Measurements from ENCODE around the gene COL6A3. TPM values are rescaled to one million over a fixed set of nuclear protein-coding genes. Genes with fewer than 3 reads are reported as not detected.

The COL6A3 gene
- total RNA-seq, 4 donors from 2014 or later: 432 to 983 (median 750) TPM

DNA sequence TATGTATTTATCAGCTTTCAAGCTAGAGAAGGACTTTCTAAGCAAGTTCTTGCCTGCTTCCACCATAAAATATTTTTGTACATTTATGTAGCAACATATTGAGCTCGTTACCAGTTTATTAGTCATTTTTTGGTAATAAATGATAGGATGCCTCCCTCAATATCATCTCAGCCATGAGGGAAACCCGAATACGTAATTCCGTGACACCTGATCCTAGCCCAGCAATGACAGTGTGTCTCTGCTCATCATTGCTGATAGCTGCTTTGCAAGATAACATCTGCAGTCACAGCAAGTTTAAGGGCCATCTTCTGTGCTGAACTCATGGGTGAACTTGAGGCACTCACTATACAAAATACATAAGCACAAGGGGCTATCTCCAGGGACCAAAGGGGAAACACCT is 62.2 kb downstream of the COL6A3 start:
- TF ChIP-seq, protein P1, sequence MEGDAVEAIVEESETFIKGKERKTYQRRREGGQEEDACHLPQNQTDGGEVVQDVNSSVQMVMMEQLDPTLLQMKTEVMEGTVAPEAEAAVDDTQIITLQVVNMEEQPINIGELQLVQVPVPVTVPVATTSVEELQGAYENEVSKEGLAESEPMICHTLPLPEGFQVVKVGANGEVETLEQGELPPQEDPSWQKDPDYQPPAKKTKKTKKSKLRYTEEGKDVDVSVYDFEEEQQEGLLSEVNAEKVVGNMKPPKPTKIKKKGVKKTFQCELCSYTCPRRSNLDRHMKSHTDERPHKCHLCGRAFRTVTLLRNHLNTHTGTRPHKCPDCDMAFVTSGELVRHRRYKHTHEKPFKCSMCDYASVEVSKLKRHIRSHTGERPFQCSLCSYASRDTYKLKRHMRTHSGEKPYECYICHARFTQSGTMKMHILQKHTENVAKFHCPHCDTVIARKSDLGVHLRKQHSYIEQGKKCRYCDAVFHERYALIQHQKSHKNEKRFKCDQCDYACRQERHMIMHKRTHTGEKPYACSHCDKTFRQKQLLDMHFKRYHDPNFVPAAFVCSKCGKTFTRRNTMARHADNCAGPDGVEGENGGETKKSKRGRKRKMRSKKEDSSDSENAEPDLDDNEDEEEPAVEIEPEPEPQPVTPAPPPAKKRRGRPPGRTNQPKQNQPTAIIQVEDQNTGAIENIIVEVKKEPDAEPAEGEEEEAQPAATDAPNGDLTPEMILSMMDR (IDR thresholded peaks at IDR 0.05; ENCODE audit: low read depth): no peak

DNA sequence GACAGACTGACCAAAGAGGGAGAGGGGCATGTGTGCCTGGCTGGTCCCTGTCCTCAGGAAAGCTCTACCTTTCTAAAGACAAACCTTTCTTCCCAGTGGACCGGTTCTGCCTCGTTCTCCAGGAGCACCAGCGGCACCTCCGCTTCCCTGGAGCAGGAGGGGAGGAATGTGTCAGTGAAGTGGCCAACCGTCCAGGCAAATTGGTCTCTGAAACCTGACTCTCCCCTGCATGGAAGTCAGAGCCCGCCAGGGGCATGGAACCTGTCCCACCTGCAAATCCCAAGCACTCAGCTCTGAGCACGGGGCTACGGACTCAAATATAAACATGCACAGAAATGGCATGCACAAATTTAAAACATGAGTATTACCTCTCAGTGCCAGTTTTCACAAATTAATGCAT is 62.9 kb downstream of the COL6A3 start:
- TF ChIP-seq, protein P1 (IDR thresholded peaks at IDR 0.05; ENCODE audit: low read depth): no peak

DNA sequence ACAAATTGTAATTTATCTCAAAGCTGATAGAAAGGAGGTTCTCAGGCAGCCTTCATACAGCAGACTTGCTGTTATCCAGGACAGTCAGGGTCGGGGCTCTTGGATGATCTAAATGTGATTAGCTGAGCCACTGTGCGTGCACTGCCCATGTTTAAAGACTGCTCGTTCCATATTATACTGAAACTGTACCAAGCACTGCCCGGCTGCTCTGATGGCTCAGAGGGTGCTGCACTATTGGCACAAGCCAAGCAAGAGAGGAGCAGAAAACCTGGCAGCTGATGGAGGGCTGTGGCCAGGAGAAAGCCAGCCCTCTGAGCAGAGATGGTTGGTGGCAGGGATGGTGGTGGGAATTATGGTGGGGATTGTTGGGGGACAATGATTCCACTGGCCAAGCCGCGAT is 63.4 kb downstream of the COL6A3 start:
- TF ChIP-seq, protein P1 (IDR thresholded peaks at IDR 0.05; ENCODE audit: low read depth): no peak

DNA sequence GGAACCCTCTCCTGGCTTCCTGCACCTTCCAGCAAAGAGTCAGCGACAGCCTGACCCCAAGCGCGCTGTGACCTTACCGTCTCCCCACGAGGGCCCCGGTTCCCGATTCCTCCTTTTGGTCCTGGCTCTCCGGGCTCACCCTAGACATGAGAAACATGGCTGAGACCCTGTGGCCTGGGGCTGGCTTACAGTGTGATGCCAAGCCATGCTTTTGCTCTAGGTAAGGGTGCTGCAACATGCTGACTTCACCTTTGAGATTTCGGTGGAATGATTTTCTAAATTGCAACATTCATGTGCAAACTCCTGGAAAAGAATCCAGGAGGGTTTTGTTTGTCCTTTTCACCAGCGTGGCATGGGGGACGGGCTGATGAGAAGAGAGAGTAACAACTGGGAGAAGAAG is 63.9 kb downstream of the COL6A3 start:
- TF ChIP-seq, protein P1 (IDR thresholded peaks at IDR 0.05; ENCODE audit: low read depth): no peak

DNA sequence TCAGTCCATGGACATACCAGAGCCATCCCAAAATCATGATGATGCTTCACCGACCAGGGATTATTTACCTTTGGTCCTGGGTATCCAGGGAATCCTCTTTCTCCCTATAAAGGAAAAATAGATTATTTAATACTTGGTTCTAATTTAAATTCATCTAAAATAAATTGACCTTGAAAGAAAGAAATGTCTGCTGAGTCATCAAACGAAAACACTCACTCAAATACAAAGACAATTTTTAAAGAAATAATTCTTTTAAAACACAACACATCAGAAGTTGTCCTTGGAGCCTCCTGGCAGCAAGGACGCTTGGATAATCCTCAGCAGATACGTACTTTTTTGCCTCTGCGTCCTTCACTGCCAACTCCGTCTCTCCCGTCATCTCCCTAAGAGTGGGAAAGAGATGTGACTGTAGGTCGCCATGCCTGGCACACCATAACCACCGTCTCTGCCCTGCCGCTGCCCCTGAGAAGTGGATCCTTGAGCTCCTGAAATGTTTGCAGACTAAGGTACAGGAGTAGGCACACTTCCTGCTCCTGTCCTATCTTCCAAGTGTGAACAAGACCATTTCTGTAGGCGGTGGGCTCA is 65.6 kb downstream of the COL6A3 start:
- TF ChIP-seq, protein P1 (IDR thresholded peaks at IDR 0.05; ENCODE audit: low read depth): no peak

DNA sequence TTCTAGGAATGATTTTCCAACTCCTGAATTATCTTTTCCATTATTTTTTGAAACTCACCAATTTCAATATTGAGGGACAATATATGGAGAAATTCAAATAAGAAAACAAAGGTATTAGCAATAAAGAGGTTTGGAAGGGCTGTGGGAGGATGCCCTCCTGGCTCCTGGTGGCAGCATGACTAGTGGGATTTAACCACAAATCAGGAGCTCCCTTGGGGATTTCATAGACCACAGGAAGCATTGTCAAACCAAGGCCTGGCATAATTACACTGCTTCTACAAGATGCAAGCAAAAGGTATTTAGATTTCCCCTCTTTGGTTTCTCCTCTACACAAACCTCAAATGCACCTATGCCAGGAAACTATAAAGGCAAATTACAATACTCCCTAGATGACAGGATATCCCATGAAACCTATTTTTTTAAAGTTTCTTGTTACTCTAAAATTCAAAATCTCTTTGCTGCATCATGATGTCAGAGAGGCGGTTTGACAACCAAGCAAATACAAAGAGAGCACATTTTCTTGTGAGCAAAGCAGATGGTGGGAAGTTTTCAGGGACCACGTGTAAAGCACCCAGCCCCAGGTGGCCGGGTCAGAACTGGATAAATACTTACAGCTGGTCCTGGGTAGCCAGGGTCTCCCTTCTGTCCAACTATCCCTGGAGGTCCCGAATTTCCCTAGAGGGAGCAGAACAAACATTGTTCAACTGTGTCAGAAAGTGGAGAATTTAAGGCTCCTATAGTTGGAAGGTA is 67.9 kb downstream of the COL6A3 start:
- TF ChIP-seq, protein P1 (IDR thresholded peaks at IDR 0.05; ENCODE audit: low read depth): no peak

DNA sequence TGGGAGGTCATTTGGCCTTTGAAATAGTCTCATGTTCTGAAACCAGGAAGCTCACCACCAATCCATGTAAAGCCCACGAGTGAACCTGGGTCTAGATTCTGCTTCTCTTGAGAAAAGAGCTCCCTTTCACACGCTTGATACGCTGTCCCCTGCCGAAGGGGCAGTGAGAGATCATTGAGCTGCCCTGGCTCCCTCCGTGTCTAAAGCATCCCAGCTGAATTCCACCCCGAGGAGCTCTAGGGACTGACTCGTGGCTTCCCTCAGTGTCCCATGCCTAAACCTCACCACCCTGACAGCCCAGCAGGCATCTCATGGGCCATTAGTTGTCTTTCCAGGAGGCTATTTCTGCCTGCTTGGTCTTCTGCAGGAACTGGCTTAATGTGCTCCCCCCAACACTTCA is 68.6 kb downstream of the COL6A3 start:
- TF ChIP-seq, protein P1 (IDR thresholded peaks at IDR 0.05; ENCODE audit: low read depth): no peak

Measured in subcutaneous adipose tissue (tissue), 4 donors.